Fibroblast of skin of scalp (primary cell): ENCODE data around the gene SH3PXD2B.

Source experiments
- DNase-seq: peaks from one replicate; pipeline ENCODE4 v3.0.0-alpha.2; 2013

SH3PXD2B gene

DNA sequence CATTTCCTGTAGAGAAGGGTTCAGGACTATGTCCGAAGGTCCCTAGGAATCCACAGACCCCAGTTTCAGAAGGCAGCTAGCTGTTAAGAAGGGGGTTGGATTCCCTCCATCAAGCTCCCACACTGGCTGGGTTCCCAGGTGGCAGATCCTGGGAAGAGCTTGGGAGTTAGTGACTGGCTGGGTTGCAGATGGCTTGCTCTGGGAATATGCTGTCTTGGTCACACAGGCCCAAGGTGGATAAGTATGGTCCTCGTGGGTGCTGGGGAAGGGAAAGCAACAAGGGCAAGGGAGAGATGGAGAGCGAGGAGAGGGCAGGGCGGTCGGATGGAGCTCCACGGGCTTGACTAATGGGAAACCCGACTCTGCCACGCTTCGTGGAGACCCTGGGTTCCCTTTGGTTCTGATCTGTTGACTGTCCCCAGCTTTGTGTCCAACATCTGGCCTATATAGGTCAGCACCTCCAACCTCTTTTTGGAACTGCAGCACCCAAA lies 17.4 kb downstream of the SH3PXD2B start:
- no peak for DNase-seq

- DNase-seq, result no peak
These were observed 18.0 kb downstream of the SH3PXD2B start for GRCh38 chr5:172436078-172436878.

DNA sequence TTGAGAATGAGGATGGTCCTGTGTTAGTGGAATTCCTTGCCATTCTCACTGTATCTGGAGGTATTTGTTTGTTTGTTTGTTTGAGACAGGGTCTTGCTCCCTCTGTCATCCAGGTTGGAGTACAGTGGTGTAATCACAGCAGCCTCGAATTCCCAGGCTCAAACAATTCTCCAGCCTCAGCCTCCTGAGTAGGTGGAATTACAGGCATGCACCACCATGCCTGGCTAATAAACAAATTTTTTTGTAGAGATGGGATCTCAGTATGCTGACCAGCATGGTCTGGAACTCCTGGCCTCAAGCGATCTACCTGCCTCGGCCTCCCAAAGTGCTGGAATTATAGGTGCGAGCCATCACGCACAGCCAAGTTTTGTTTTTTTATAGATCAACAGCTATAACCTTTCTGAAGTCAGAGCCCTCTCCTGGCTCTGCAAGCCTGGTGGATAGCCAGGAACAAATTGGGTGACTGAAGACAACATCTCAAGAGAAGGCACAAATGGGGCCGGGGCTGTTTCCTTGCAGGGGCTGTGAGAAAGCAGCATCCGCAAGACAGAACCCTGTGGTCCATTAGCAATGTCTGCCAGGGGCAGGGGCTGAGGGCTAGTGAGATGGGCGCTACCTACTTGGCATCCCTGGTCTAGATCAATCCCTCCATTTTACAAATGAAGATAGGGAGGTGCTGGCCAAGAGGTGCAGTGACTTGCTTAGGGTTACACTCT lies 18.8 kb downstream of the SH3PXD2B start:
- DNase-seq, result no peak

DNA sequence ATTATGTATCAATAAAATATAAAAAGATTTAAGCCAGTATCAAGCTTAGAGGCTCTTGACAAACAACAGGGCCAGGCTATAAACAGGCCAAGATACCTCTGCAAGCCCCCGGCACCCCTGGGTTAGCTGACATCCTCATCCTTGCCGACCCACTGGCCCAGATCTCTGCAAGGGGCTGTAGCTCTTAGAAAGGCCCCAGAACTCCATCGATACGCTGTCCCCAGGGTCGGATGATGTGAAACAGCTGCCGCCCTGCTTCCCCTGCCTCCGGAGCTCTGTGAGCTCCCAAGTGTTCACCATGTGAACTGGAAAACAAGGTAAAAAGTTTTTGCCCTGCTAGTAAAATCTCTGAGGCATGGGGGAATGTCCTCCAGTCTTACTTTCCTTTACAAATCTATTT lies 20.1 kb downstream of the SH3PXD2B start:
- no peak for DNase-seq

GRCh38 chr5:172433513-172433912 lies 20.8 kb downstream of the SH3PXD2B start:
- DNase-seq, result no peak

- DNase-seq, result no peak
These were observed 21.3 kb downstream of the SH3PXD2B start for GRCh38 chr5:172433071-172433470.

- DNase-seq, result no peak
These were observed 24.0 kb downstream of the SH3PXD2B start for GRCh38 chr5:172430354-172430753.

DNA sequence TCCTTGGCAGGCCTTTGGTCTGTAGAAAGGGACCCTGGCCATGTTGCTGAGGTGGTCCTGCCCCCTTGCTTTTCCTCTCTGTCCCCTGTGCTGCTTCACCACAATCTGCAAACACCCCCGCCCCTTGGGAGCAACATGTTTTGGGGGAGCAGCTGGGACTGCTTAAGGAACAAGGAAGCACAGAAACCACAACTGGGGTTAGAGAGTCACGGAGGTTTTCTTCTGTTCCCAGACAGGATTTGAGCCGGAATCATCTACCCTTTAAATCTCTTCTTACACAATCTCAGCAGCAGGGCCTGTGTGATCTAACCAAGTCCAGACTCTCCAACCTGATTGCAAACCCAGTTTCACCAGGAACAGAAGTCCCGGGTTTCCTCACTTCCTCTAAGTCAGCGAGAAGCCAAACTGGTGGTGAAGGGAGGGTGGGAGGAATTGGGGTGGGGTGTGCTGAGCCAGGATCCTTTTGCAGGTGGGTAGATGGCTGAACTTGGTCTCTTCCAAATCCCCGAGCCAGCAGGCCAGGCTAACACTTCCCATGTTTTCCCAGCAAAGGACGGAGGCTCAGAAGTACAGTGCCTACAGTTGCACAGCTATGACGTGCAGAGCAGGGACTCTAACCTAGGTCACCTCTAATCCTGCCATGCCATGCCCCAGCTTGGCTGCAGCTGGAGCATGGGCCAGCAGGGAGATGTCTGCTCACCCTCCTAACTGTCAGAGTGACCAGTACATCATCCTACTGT lies 25.0 kb downstream of the SH3PXD2B start:
- peak; percentile 64 for DNase-seq

GRCh38 chr5:172428224-172429166 lies 25.8 kb downstream of the SH3PXD2B start:
- no peak for DNase-seq

DNA sequence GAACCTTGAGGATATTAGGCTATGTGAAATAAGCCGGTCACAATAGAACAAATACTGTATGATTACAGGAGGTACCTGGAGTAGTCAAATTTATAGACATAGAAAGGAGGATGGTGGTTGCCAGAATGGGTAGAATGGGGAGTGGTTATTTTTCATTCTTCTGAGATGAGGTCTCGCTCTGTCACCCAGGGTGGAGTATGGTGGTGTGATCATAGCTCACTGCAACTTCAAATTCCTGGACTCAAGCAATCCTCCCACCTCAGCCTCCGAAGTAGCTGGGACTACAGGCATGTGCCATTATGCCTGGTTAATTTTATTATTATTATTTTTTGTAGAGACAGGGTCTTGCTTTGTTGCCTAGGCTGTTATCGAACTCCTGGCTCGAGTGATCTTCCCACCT lies 27.1 kb downstream of the SH3PXD2B start:
- DNase-seq, result no peak

DNA sequence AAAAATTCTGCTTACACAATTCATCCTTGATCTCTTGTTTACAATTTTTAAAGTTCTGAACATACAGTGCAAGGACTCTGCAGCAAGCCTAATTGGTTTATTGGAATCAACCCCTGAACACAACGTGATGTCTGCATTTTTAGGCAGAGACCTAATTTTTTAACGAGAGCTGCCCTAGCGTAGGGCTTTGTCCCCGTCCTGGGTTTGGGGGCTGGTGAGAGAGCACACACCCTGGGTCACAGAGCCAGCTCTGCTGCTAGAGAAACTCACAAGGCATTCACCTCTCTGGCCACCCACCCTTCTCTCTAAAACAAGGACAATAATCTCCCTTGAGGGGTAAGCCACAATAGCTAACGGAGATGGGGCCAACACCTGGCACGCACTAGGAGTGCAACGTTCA lies 28.2 kb downstream of the SH3PXD2B start:
- DNase-seq, result no peak

- DNase-seq, result no peak
These were observed 28.9 kb downstream of the SH3PXD2B start for GRCh38 chr5:172425402-172425801.

DNA sequence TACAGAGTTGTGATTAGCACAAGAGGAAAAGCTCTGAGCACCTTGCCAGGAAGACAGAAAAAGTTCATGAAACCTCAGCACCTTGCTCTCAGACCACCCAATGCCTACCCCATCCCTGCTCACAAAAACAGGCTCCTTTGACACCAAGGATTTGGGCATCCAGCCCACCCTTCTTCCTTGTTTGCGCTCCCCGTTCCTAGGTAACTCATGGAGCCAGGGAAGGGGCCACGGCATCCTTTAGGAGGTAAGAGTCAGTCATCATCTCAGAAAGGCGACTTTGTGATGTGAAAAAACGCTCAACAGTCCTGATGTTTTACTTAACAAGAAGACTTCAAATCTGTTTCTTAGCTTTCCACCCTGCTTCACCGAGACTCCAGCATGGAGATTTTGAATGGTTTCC lies 29.5 kb downstream of the SH3PXD2B start:
- no peak for DNase-seq

DNA sequence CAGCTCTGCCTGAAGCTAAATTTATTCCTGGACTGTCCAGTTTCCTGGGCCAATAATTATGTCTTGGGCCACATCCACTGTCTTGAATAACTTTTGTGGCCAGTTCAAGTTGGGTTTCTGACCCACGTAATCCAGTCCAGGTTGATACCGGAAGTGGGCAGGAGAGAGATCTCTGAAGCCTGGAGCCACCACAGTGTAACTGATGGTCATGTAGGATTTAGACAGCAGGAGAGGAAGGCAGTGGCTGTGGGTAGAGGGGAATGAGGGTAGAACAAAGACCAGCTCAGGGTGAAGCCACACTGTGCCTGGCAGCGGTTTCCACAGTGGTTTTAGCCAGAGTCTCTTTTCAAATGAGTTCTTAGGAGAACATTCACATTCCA lies 30.2 kb downstream of the SH3PXD2B start:
- no peak for DNase-seq

GRCh38 chr5:172423379-172424110 lies 30.8 kb downstream of the SH3PXD2B start:
- DNase-seq, result no peak

- DNase-seq, result no peak
These were observed 32.1 kb downstream of the SH3PXD2B start for GRCh38 chr5:172422255-172422654.

GRCh38 chr5:172421020-172421419 lies 33.3 kb downstream of the SH3PXD2B start:
- no peak for DNase-seq

- peak; percentile 95 for DNase-seq
These were observed 33.9 kb downstream of the SH3PXD2B start for GRCh38 chr5:172420235-172420939.

DNA sequence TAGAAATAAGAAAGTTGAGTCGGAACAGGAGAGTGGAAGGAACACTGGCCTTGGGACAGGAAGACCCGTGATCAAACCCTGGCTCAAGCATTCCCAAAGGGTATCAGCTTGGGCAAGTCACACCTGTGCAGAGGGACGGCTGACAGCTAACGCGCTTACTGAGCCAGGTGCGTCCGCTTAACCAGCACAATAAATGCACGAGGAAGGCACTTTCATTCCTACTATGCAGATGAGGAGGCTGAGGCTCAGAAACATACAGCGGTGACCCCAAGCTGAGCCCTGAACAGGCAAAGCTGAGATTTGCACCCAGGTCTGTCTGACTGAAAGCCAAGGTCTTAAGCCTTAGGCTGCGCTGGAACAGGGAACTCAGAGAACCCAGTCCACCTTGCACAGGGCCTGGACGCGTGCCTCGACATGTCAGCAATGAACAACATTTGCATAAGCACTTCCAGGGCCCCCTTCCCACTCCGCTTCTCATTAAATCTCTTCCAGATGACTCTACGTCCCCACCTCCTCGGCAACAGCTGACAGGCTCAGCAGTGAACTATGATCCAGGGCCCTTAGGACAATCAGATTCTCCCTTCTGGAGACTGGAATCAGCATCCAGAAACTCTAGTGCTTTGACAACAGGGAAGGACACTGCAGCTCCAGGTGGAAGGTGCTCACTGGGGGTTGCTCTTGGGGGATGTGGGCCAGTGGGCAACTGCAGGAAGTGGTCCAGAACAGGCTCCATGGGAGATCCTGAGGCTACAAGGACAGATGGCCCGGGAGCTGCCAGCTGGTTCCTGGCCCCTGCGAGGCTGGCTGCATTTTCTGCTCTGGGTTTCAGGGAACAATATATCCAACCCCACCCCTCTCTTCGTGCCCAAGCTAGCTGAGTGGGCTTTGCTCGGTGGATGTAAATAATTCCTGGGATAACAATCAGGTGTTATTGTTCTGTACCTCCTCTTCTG lies 35.2 kb downstream of the SH3PXD2B start:
- DNase-seq, result no peak
